CD4-positive, alpha-beta T cell treated with Interleukin-17A for 1 hour (primary cell): ENCODE results near the gene TMEM39B.
"Not testable (repeated sequence)": the region's sequence is repeated elsewhere in the genome, so short reads cannot be mapped to it uniquely, and the experiment has no call there.

Experiments
- DNase-seq: peaks from one replicate; pipeline ENCODE4 v3.0.0-alpha.2; 2020

TMEM39B gene

DNA sequence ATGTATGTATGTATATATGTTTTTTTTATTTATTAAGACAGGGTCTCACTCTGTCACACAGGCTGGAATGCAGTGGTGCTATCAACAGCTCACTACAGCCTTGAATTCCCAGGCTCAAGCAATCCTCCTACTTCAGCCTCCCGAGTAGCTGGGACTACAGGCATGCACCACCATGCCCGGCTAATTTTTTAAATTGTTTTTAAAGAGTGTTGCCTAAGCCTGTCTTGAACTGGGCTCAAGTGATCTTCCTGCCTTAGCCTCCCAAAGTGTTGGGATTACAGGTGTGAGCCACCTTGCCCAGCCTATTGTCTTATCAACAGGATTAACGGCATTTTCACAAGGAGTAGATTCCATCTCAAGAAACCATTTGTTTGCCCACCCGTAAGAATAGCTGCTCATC, 40.7 kb downstream of the TMEM39B start:
- DNase-seq: not testable (repeated sequence)

DNA sequence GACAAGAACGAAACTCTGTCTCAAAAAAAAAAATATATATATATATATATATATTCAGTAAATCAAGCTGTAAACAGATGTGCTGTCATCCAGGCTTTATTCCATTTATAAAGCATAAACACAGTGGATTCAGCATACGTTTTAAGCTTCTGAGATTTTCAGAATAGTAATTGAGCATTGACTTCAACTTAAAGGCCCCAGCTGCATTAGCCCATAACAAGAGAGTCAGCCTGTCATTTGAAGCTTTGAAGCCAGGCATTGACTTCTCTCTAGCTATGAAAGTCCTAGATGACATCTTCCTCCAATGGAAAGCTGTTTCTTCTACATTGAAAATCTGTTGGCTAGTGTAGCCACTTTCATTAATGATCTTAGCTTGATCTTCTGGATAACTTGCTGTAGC, 41.7 kb downstream of the TMEM39B start:
- no peak for DNase-seq

DNA sequence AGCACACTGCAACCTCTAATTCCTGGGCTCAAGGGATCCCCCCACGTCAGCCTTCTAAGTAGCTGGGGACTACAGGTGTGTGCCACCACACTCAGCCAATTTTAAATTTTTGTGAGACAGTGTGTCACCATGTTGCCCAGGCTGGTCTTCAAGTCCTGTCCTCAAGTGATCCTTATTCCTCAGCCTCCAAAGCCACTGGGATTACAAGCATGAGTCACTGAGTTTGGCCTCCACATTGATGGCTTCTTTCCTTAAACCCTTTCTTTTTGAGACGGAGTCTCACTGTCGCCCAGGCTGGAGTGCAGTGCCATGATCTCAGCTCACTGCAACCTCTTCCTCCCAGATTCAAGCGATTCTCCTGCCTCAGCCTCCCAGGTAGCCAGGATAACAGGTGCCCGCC, 42.8 kb downstream of the TMEM39B start:
- no peak for DNase-seq

DNA sequence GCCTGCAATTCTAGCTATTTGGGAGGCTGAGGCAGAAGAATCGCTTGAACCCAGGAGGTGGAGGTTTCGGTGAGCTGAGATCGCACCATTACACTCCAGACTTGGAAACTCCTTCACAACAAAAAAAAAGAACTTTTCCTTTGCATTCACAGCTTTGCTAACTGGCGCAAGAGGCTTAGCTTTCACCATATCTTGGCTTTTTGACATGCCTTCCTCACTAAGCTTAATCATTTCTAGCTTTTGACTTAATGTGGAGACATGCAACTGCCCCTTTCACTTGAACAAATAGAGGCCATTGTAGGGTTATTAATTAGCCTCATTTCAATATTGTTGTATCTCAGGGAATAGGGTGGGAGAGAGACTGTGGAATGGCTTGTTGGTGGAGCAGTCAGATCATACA, 43.8 kb downstream of the TMEM39B start:
- no peak for DNase-seq

DNA sequence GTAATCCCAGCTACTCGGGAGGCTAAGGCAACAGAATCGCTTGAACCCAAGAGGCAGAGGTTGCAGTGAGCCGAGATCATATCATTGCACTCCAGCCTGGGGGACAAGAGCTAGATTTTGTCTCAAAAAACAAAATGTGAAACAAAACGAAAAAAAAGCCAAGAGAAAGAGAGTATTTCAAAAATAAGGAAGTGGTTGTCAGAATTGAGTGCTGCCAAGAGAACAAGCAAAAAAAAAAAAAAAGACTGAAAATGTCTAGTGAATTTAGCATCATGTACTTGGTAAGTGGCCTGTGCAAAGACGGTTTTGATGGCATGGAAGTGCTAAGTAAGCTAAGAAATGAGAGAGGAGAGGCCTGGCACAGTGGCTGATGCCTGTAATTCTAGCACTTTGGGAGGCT, 49.4 kb downstream of the TMEM39B start:
- no peak for DNase-seq

DNA sequence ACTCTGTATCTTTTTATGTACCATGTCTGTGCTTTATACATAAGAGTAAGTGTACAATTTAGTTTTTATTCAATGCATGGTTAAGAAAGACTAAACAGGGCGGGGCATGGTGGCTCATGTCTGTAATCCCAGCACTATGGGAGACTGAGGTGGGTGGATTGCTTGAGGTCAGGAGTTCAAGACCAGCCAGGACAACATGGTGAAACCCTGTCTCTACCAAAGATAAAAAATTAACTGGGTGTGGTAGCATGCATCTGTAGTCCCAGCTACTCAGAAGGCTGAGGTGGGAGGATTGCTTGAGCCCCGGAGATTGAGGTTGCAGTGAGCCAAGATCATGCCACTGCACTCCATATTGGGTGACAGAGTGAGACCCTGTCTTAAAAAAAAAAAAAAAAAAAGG, 50.6 kb downstream of the TMEM39B start:
- DNase-seq: not testable (repeated sequence)

DNA sequence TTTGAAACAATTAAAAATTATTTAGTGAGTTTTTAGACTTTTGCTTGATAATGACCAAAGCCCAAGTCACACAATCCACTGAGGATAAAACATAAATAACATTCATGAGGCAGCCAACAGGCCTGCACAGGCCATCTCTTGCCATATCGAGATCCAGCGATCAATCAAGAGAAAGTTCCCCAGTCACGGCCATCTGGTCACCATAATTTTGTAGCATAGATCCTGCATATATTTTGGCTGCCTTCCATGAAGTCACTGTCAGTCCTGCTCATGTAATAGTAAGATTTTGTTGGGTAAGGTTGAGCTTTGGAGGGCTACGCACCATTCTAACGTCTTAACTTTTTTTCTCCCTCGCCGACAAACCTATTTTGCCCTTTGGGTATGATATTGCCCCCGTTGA, 52.6 kb downstream of the TMEM39B start:
- no peak for DNase-seq

DNA sequence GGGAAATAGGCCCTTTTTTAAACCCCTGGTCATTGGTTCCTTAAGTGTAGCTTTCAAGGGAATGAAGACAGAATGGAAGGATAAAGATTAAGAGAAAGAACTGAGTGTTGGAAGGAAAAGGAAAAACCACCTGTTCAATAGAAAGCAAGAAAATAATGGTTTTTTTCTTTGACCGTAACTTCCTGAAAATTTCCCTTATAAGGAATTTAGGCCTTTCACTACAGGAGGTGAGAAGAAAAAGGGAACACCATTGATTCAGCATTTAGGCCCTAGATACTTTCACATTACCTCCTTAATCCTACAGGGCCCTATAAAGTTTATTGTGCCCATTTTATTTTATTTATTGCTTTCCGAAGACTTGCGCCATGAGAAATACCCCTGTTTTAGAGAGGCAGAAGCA, 54.0 kb downstream of the TMEM39B start:
- DNase-seq: no peak

DNA sequence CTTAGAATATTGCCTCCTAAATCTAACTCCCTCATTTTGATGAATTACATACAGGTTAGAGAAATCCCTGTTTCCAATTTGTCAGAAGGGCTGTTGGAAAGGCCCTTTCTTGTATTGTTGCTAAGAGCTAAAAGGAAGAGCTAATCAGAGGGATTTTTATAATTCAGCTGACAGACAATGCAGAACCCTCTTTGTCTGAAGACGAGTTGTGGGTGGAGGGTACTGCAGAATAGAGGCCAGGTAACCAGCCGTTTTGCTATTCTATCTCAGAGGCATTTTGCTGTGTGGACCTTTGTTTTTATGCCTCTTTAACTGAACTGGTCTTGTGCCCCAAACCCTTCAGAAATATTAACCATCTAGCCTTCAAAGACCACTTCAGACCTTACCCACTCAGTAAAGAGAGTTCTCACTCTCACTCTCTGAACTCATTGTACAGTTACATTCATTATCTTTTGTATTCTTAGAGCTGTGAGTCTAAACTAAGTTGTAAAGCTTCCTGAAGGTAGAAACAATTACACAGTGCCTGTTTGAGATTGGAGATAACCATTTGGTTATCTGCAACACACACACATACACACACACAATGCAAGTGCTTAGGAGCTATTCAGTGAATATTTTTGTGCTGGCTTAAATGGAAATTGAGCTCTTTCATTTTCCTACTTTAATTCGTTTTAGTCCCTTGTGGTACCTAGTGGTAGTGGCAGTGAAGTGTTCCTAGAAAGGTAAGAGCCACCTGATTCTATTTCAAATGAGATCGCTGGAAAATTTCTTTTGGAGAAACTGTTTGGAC, 54.9 kb downstream of the TMEM39B start:
- DNase-seq: no peak

DNA sequence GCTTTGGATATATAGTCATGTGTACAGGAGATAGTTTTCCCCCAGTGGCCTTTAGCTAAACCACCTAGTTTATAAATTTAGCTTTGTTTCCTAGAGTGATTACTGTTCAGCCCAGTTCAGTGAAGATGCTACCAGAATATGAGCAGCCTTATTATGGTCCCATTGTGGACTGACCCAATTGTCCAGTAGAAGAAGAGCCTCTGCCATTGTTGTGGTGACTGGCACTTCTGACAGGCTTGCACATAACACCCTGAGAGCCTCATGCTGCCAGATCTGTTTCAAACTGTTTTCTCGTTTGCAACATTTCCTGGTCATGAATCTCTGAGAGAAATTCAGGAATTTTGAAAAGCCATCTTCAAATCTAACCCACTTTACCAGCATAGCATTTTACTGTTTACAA, 55.7 kb downstream of the TMEM39B start:
- DNase-seq: no peak

DNA sequence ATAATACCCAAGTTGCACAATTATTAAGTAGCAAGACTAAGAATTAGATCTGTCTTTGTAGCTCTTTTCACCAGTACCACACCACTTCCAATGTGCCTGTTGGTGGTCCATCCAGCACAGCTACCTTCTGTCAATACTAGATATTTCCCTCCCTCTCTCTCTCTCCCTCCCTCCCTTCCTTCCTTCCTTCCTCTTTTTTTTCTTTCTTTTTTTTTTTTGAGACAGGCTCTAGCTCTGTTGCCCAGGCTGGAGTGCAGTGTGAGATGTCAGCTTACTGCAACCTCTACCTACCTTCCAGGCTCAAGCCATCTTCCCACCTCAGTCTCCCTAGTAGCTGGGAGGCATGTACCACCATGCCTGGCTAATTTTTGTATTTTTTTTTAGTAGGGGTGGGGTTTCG, 56.2 kb downstream of the TMEM39B start:
- no peak for DNase-seq

DNA sequence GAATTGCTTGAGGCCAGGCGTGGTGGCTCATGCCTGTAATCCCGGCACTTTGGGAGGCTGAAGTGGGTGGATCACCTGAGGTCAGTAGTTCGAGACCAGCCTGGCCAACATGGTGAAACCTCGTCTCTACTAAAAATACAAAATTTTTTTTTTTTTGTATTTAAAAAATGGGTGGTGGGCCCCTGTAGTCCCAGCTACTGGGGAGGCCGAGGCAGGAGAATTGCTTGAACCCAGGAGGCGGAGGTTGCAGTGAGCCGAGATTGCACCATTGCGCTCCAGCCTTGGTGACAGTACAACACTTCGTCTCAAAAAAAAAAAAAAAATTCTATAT, 61.2 kb downstream of the TMEM39B start:
- DNase-seq: not testable (repeated sequence)

DNA sequence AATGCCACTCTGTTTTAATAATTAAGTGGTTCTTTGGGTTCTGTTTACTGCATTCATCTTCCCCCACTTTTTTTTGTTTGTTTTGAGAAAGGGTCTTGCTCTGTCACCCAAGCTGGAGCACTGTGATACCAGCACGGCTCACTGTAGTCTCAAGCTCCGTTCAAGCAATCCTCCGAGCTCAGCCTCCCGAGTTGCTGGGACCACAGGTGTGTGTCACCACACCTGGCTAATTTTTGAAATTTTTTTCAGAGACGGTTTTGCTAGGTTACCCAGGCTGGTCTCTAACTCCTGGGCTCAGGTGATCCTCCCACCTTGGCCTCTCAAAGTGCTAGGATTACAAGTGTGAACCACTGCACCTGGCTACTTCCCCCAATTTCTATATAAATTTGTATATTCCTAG, 64.4 kb downstream of the TMEM39B start:
- no peak for DNase-seq

DNA sequence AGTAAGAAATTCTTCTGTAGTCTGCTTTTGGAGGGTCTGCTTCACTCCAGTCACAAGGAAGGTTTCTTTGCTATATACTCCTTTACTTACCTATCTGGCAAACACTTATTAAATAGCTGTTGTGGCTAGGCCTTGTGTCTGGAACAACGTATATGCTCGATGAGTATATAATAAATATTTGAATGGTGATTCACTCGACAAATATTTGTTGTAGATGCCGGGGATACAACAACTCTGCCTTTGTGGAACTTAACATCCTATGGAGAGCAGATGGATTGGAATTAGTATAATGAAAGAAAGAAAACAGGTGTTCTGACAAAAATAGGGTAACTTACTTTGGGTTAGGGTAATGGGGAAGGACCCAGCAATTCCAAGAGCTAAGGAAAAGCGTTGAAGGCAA, 66.2 kb downstream of the TMEM39B start:
- no peak for DNase-seq

DNA sequence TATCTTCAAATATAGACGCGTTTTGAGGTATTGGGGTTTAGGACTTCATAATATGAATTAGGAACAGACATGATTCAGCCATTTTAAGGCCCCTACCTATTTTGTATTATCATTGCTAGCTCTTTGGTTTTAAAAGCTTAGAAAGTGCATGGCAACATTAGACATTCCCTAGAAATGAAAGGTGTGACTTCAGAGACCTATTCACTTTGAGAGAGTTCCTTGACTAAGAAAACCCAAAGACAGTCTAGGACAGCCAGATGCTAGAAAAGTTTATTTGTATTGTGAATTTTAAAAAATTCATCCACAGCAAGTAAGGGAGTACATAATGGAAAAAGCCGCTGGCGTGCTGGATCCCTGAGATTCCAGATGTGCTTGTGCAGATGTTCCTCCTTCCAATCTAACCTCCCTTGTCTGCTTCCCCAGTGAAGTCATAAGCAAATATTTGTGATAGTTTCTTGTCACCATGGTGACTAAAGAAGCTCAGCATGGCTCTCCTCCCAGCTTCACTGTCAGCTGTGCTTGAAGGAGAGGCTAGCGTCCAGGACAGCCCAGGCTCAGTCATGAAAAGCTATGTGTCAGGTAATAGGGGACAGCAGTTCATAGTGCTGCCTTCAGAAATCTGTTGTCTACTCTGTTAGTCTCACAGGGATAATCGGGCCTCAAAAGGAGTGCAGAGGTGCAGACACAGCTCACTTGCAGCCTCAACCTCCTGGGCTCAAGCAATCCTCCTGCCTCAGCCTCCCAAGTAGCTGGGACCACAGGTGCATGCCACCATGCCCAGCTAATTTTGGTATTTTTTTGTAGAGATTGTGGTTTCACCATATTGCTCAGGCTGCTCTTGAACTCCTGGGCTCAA, 69.9 kb downstream of the TMEM39B start:
- DNase-seq: no peak

DNA sequence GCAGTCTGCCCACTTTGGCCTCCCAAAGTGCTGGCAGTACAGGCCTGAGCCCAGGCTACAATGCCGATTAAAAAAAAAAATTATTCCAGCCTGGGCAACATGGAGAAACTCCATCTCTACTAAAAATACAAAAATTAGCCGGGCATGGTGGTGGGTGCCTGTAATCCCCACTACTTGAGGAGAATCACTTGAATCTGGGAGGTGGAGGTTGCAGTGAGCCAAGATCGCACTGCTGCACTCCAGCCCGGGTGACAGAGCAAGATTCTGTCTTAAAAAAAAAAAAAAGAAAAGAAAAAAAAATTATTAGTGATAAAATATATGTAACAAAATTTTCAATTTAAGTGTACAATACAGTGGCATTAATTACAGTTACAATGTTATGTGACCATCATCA, 70.6 kb downstream of the TMEM39B start:
- not testable (repeated sequence) for DNase-seq

DNA sequence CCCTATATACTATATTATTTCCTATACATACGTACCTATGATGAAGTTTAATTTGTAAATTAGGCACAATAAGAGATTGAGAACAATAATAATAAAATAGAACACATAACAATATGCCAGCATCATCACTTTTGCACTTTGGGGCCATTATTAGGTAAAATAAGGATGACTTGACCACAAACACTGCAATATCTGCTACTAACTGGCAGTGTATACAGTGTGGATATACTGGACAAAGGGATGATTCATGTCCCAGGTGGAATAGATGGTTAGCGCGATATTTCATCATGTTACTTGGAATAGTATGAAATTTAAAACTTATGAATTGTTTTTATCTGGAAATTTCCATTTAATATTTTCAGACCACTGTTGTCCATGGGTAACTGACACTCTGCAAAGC, 71.3 kb downstream of the TMEM39B start:
- DNase-seq: no peak

DNA sequence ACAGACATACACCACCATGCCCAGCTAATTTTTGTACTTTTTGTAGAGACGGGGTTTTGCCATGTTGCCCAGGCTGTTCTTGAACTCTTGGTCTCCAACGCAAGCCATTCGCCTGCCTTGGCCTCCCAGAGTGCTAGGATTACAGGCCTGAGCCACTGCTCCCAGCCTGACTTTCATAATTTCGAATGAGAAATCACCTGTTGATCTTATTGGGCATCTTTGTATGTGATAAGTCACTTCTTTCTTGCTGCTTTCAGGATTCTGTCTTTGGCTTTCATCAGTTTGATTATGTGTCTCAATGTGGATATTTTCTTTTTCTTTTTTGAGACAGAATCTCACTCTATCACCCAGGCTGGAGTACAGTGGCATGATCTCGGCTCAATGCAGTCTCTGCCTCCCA, 75.1 kb downstream of the TMEM39B start:
- DNase-seq: not testable (repeated sequence)

DNA sequence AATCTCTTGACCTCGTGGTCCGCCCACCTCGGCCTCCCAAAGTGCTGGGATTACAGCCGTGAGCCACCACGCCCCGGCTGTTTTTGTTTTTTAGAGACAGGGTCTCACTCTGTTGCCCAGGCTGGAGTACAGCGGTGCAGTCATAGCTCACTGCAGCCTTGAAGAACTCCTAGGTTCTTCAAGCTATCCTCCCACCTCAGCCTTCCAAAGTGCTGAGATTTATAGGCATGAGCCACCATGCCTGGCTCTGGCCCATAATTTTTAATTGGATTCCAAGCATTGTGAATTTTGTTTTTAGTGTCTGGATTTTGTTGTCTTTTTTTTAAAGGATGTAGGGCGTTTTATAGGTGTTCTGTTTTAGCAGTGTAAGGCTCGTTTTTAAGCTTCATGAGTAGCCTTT, 78.1 kb downstream of the TMEM39B start:
- no peak for DNase-seq

DNA sequence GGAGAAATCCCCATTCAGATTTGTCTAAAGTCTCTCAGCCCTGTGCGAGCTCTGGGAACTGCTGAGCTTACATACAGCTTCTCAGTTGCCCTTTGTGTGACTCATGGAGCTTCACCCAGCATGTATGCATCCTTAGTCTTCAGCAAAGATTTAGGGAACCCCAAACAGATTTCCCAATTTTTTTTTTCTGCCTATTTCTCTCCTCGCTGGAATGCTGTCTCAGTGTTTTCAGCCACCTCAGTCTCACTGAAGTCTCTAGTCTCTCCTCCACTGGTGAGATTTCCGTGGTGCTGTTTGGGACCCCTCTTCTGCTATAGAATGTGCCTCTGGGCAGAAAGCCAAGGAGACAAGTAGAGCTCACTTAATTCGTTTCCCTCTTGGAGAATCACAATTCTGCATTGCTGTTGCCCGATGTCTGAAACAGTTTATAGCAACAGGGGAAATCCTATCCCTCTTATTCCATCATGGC, 78.6 kb downstream of the TMEM39B start:
- no peak for DNase-seq
